Measurements from ENCODE around the gene GUCY1B1. TPM values are rescaled to one million over a fixed set of nuclear protein-coding genes. Genes with fewer than 3 reads are reported as not detected.
"Not testable (repeated sequence)": the region's sequence is repeated elsewhere in the genome, so short reads cannot be mapped to it uniquely, and the experiment has no call there.

GUCY1B1 gene
- polyA plus RNA-seq, 3 donors, result 4.2 to 10.3 (median 5.1) TPM

DNA sequence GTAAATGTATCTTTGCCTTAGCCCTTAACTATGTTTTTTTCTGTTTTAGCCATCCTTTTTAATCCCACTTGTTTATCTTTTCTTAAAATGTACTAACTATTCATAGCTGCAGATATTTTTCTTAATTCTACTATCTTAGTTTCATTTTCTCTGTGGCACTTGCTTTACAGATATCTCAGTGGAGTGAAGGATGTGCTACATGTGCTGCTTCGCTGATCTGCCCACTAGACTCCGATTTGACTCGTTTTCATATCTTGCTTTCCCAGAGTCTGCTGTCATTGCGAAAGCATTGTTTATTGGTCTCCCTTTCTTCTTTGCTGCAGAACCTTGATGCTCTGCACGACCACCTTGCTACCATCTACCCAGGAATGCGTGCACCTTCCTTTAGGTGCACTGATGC lies 30.6 kb downstream of the GUCY1B1 start:
- no peak overlapping the region for H3K27ac ChIP-seq (ENCODE audit: low read depth, low read length)
- 55 to 60% (median 58%) methylated on average over 6 of the region's 6 CpGs for WGBS, 3 donors

DNA sequence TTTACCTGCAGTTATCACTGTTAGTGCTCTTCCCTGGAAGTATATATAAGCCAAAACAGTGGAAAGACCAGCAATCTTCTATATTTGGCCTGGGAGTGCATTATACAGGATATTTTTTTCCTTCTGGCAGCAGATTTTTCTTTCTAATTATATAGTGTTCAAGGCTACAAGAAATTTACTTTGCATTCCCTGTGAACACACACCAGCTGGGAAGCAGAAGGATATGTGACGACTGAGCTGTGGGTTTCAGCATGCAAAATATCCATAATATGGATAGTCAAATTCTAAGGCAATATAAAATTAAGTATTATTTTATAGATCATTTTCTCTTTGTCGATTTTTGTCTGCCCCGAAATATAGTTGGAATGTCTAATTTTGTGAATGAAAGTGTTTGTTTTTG lies 31.2 kb downstream of the GUCY1B1 start:
- 51 to 95% (median 73%) methylated on average over 3 of the region's 3 CpGs for WGBS, 3 donors
- no peak overlapping the region for H3K27ac ChIP-seq (ENCODE audit: low read depth, low read length)

DNA sequence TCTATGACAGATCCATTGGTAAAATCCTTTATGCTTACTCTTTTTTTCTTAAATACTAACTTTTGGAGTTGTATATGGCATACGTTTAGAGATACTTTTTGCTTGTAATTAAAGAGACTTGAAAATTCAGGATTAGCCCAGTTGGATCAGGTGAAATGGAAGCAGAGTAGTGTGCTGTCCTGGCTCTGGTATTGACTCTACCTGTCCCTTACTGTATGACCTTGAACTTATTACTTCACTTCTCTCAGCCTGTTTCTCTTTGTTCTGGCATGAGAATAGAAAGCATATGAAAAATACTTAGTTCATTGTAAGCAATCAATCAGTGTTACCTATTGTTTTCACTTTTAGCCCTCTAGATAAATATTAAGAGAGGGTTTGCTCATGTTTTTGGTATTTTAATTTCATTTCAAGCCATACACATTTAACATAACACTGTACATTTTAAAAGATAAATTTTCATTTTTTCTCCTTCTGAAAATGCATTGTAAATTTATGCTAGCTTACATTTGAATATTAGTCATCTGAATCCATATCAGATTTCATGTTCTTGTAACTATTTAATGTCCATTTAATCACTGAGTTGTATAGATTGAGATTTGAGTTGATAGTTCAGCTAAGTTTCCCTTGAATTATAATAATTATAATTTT lies 35.9 kb downstream of the GUCY1B1 start:
- no peak overlapping the region for H3K27ac ChIP-seq (ENCODE audit: low read depth, low read length)
- 75 to 86% (median 83%) methylated on average over 1 of the region's 1 CpG for WGBS, 3 donors

DNA sequence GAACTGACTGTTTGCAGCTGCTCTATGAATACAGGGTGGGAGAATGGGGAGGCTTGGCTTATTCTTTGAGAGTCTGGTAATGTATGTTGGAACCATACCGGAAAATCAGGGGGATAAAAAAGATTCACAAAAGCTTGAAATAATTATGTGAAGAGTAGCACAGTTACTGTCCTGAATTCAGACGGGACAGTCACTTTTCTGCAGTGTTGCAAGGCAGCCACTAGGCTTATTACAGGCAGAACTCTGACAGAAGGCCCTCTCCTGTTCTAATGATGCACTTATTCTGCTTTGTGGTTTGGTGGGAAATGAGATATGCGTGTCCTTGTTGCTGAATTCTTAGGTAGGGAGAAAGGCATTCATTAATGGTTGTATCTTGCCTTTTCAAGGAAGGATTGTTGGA lies 37.2 kb downstream of the GUCY1B1 start:
- WGBS, 3 donors, result 59 to 71% (median 65%) methylated on average over 3 of the region's 3 CpGs
- H3K27ac ChIP-seq (ENCODE audit: low read depth, low read length), result no peak overlapping the region

DNA sequence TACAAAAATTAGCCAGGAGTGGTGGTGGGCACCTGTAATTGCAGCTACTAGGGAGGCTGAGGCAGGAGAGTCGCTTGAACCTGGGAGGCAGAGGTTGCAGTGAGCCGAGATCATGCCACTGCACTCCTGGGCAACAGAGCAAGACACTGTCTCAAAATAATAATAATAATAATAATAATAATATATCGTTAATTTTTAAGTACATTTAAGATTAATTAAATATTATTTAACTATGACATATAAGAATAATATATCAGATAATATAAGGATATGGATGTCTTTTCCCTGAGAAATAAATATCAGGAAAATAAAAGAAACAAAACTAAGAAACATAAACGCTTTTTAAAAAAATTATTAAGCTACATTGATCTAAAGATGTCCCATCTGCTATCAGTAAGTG lies 38.8 kb downstream of the GUCY1B1 start:
- not testable (repeated sequence) for H3K27ac ChIP-seq (ENCODE audit: low read depth, low read length)
- WGBS, 3 donors, result 96 to 98% (median 98%) methylated on average over 4 of the region's 4 CpGs

DNA sequence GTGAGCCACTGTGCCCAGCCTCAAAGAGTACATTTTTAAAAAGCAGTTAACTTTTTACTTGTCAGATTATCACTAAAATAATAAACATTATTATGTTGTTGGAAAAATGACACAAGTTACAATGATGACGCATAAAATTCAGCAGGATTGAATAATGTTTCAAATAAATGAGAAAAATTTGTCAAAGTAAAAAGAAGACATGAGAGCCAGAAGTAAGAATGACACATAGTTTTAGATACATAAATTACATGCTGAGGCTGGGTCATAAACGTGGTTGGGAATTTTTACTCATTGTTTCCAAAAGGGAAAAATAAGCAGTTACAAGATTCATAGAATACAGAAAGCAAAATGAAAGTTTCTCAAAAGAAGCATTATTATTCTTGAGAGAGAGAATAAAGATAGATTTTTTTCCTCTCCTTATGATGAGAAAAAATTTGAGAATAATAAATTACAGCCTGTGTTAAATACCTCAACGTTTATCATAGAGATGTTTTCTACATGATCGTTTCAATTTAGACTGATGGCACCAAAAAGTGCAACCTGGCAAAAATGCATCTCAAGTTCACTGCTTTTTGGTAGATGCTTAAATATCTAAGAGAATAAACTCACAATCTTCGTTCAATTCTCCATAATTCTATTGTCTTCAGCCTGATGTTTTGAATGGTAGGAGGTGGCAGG lies 40.4 kb downstream of the GUCY1B1 start:
- WGBS, 3 donors, result 74 to 81% (median 77%) methylated on average over 5 of the region's 5 CpGs

DNA sequence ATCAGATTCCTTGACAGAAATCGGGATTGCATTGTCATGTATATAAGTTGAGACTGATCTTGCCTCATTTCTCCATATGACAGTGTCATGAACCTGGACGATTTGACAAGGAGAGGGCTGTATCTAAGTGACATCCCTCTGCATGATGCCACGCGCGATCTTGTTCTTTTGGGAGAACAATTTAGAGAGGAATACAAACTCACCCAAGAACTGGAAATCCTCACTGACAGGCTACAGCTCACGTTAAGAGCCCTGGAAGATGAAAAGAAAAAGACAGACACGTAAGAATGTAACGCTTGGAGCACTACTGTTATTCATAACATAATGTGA lies 40.9 kb downstream of the GUCY1B1 start:
- H3K27ac ChIP-seq (ENCODE audit: low read depth, low read length), result no peak overlapping the region
- WGBS, 3 donors, result 83 to 88% (median 86%) methylated on average over 8 of the region's 8 CpGs

More for the DNA sequence above, 40.4 kb downstream of the GUCY1B1 start:
- H3K27ac ChIP-seq (ENCODE audit: low read depth, low read length), result no peak overlapping the region

DNA sequence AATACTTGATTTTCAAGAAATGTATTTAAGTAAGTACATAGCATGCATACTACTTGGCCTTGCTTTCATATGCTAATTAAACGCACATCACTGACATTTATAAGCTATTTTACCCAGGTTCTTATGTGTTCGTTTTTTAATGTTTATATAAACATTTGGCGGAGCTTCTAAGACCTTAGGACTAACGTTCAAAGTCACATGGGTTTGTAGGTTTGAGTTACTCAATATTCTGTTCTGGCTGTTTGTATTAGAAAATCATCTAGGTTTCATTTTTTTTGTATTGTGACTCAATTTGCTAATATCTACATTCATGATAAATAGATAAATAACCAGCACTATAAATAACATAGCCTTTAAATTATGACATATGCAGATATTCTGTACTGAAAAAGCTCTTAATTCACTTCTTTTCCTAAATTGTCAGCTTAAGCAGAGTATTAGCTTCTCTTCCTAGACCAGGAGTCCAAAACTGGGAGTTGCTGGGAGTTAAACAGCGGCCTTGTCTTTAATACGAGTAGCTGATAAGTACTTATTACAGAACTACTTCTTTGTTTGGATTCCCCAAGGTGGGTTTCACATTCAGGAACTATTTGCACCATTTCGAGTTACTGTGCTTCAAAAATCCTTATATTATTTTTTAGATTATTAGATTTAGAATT lies 42.0 kb downstream of the GUCY1B1 start:
- 79 to 85% (median 80%) methylated on average over 7 of the region's 7 CpGs for WGBS, 3 donors
- no peak overlapping the region for H3K27ac ChIP-seq (ENCODE audit: low read depth, low read length)

DNA sequence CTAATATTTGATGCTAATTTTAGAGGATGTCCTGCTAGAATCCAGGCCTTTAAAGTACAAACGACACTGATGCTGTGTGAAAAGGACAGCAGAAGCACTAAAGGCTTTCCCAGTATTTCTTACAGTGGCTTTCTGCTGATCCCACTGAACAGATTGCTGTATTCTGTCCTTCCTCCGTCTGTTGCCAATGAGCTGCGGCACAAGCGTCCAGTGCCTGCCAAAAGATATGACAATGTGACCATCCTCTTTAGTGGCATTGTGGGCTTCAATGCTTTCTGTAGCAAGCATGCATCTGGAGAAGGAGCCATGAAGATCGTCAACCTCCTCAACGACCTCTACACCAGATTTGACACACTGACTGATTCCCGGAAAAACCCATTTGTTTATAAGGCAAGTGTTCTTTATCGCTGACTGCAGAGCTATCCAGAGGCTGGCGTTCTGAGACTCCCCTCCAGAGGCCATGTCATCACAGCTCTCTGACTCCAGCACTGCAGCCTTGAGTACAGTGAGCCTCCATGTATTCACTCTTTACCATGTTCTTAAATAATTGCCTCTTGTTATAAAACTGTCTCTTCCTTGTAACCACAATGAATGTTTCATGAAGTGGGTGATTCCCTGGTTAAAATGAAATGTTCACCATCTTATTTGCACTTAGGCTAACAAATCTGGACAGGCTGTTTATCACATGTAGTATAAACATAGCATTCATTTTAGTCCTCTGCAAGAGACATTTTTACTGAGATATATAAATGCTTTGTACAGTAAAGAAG lies 43.6 kb downstream of the GUCY1B1 start:
- no peak overlapping the region for H3K27ac ChIP-seq (ENCODE audit: low read depth, low read length)
- WGBS, 3 donors, result 65 to 84% (median 75%) methylated on average over 9 of the region's 9 CpGs

DNA sequence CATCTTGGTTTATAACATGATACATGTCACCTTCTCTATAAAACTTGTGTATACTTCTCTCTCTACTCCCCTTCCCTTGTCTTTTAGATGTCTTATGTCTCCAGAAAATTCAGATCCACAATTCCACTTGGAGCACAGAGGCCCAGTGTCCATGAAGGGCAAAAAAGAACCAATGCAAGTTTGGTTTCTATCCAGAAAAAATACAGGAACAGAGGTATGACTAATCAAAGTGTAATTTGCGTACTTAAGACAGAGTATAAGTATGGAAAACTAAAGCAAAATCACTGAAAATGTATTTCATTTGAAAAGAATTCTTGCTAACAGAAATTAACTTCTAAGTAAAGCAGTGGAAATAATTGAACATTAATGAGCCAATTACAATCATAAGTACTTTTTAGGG lies 46.2 kb downstream of the GUCY1B1 start:
- WGBS, 3 donors, result 91 to 96% (median 93%) methylated on average over 1 of the region's 1 CpG

DNA sequence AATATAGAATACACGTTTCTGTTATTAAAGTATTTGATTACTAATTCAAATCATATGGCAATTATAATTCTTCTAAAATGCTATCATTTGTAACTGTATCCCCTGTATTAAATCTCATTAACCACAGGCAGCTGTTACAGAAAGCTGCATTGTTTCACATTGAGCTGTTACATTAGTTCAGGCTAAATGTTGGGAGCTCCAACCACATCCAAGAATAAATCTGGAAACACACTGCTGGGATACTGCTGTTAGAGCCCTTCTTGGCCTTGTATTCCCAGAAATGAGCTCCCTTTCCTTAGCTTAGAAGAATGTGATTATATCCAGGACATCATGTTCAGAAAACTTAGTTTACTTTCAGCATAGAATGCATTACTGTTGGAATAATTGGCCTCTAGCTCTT lies 48.2 kb downstream of the GUCY1B1 start:
- 43 to 52% (median 46%) methylated on average over 1 of the region's 1 CpG for WGBS, 3 donors
- no peak overlapping the region for H3K27ac ChIP-seq (ENCODE audit: low read depth, low read length)

More for the DNA sequence above, 46.2 kb downstream of the GUCY1B1 start:
- H3K27ac ChIP-seq (ENCODE audit: low read depth, low read length), result no peak overlapping the region

DNA sequence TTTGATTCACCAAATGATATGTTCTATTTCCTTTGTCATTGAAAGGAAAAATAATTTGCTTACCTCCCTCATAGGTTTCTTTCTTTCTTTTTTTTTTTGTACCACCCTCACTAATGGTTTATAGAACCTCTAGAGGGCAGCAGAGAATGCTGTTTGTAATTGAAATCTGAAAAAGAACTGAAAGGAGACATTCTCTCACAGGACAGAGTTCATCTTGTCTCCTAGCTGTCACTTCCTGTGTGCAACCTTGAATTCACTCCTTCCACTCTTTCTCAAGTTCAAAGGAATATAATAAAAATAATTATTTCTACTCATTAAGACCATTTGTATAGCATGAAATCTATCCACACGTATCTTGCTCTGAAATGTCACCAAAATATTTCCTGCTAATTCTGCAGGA lies 51.0 kb downstream of the GUCY1B1 start:
- H3K27ac ChIP-seq (ENCODE audit: low read depth, low read length), result no peak overlapping the region
- WGBS, 3 donors, result 78 to 94% (median 78%) methylated on average over 1 of the region's 1 CpG

DNA sequence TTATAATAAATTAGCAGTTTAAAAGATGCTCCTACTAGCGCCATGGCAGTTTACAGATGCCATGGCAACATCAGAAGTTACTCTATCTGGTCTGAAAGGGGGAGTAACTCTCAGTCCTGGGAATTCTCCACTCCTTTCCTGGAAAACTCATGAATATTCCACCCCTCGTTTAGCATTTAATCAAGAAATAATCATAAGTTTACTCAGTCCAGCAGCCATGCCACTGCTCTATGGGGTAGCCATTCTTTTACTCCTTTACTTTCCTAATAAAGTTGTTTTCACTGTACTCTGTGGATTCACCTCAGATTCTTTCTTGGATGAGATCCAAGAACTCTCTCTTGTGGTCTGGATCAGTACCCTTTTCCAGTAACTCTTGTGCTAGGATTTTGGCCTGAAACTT lies 52.3 kb downstream of the GUCY1B1 start:
- H3K27ac ChIP-seq (ENCODE audit: low read depth, low read length), result no peak overlapping the region
- WGBS, 3 donors, result 86 to 90% (median 88%) methylated on average over 2 of the region's 2 CpGs

DNA sequence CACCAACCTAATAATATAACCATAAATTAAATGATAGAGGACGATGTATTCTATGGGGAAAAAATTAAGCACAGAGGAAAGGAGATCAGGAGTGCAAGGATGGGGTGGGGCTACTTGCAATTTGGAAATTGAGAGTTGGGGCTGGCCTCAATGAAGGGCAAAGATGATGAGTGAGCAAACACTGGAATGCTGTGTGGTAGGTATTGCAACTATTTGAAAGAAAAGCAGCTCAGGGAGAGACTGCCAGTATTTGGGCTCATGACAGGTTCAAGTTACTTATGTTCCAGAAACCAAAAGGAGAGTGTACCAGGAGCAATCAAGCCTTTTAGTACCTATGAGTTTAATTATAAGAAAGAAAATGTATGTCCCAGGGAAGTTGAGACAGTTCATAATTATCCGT lies 59.8 kb downstream of the GUCY1B1 start:
- 82 to 98% (median 86%) methylated on average over 2 of the region's 2 CpGs for WGBS, 3 donors
- H3K27ac ChIP-seq (ENCODE audit: low read depth, low read length), result no peak overlapping the region

DNA sequence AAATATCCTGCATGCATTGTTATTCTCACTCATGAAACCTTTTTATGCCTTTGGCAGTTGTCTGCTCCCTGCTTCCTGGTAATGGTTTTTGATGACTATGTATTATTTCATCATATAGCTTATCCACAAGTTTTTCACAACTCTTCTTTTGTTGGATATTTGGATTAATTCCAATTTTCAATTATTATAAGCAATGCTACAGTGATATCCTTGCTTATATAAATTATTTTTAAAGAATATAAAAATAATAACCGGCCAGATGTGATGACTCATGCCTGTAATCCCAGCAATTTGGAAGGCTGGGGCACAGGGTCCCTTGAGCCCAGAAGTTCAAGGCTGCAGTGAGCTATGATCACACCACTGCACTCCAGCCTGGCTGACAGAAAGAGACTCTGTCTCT lies 60.2 kb downstream of the GUCY1B1 start:
- no peak overlapping the region for H3K27ac ChIP-seq (ENCODE audit: low read depth, low read length)
- 54 to 68% (median 55%) methylated on average over 1 of the region's 1 CpG for WGBS, 3 donors

DNA sequence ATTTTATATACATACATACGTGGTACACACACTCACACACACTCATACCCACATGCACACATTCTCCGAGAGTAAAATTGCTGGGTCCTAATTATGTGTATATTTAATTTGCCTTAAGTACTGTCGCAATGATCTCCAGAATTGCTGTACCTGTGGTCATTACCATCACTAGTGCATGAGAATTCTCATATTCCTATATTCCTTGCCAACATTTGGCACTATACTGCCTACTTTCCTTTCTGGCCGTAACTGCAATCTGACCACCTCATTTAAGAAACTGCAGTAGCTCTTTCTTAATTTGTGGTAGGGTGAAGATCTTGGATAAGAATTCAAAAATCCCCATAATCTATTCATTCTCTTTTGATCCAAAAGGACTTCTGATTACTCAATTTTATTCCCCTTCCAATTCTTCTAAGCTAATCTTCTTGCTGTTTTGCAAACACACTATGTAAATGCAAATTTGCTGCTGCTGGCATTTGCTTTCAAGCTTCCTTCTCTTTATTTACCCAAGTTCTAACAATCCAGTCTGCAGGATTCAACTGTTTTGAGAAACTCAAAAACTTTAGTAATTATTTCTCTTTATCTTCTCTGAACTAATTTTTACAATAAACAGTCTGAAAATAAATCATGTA lies 62.2 kb downstream of the GUCY1B1 start:
- no peak overlapping the region for H3K27ac ChIP-seq (ENCODE audit: low read depth, low read length)
- WGBS, 3 donors, result 80 to 88% (median 87%) methylated on average over 4 of the region's 4 CpGs

DNA sequence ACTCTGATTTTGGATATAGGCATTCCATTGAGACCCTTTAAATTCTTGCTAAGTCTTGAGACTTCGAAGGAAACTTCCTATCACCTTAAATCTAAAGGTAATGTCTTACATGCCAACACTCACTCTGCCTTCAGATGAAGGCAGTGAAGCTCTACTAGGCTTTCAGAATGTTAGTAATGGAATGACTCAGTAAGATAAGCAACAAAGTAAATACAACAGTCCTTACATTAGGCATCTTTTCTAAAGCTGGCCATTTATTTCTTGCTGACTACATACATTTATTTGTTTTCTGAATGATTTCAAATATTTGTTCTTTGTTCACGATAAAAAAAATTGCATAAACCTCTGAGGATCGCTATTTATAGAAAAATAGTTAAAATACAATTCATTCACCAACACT lies 63.8 kb downstream of the GUCY1B1 start:
- H3K27ac ChIP-seq (ENCODE audit: low read depth, low read length), result no peak overlapping the region
- WGBS, 3 donors, result 34 to 84% (median 83%) methylated on average over 3 of the region's 3 CpGs

DNA sequence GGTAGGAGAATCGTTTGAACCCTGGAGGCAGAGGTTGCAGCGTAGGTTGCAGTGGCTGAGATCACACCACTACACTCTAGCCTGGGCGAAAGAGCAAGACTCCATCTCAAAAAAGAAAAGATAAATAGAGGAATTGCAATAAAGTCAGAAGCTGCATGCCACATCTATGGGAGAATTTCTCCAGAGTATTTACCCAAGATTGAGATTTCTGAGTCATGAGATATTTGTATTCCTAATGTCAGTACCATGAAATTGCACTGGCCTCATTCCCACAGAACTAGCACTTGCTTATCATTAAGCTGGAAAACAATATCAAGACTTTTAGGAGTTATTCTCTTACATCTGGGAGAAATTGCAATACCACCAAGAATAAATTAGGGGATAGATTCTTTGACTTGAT lies 69.8 kb downstream of the GUCY1B1 start:
- 81 to 89% (median 85%) methylated on average over 3 of the region's 3 CpGs for WGBS, 3 donors
- no peak overlapping the region for H3K27ac ChIP-seq (ENCODE audit: low read depth, low read length)

DNA sequence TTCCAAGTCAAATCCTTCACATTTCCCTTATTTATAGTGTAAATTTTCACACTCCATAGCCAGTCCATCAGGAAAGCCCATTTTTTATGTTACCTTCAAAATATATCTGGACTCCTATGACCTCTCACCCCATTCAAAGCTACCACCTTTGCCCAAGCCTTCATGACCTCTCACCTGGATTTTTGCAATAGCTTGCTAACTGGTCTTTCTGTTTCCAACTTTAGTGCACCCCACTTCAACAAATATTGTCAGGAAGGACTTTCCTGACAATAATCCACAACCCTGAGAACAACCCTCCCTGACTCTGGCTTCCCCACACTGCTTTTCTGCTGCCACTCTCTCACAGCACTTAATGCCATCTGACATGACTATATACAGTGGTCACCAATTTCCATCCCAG lies 73.8 kb downstream of the GUCY1B1 start:
- no peak overlapping the region for H3K27ac ChIP-seq (ENCODE audit: low read depth, low read length)

All from adipose tissue (tissue), 3 donors.